Erythroblast (primary cell): Measurements from ENCODE around the gene MED28.

Experiments
- GATA1 ChIP-seq: IDR thresholded peaks from 2 replicates; pipeline ENCODE4 v1.6.1; 2011; ENCODE audit warnings: low read depth, mild to moderate bottlenecking, control low read depth, low read length, moderate library complexity
- POLR2A ChIP-seq: IDR thresholded peaks from 2 replicates; pipeline ENCODE4 v1.6.1; 2011; ENCODE audit warnings: mild to moderate bottlenecking, low read length

- TF ChIP-seq POLR2A (no peak), GATA1 (no peak)
Measured at GRCh38 chr4:17578482-17578891, 36.0 kb upstream of the MED28 start.
